Measurements from ENCODE around the gene MN1.

- no peak for TF ChIP-seq EP300 (IDR thresholded peaks at IDR 0.05)
- no peak for TF ChIP-seq CTCF (IDR thresholded peaks at IDR 0.05)
- TF ChIP-seq POLR2A (IDR thresholded peaks at IDR 0.05), result no peak
Observed at GRCh38 chr22:27746918-27747317, 54.6 kb downstream of the MN1 start.
